Esophagus muscularis mucosa (tissue), 4 donors: ENCODE results near the gene TIMMDC1. TPM values are rescaled to one million over a fixed set of nuclear protein-coding genes. Genes with fewer than 3 reads are reported as not detected.
"Not testable (repeated sequence)": the region's sequence is repeated elsewhere in the genome, so short reads cannot be mapped to it uniquely, and the experiment has no call there.

Experiments
- DNase-seq: peaks from one replicate; pipeline ENCODE4 v3.0.0-alpha.2; 2017; ENCODE audit errors: extremely low spot score
- H3K27ac ChIP-seq, 4 donors: fragments of 200-600 bp; sonication (generic); replicated peaks in 1 of 4; 1 replicate in 3 of 4; 2 replicates in 1 of 4; pipeline ENCODE4 v1.5.1; 2016 to 2019; ENCODE audit warnings: mild to moderate bottlenecking in 1 of 4
- H3K27me3 ChIP-seq, 4 donors: fragments of 200-600 bp; sonication (generic); one replicate each; pipeline versions ENCODE4 v1.5.1 to v1.6.0; 2016 to 2019
- H3K36me3 ChIP-seq, 4 donors: fragments of 200-600 bp; sonication (generic); one replicate each; pipeline ENCODE4 v1.5.1; 2016 to 2019
- H3K4me1 ChIP-seq, 4 donors: fragments of 200-600 bp; sonication (generic); one replicate each; pipeline ENCODE4 v1.5.1; 2016 to 2019
- H3K4me3 ChIP-seq, 4 donors: fragments of 200-600 bp; sonication (generic); 1 replicate in 2 of 4; 2 replicates in 2 of 4; pipeline ENCODE4 v1.5.1; 2016 to 2019; ENCODE audit warnings: mild to moderate bottlenecking in 4 of 4, moderate library complexity in 1 of 4
- H3K9me3 ChIP-seq, 4 donors: fragments of 200-600 bp; sonication (generic); 1 replicate in 3 of 4; 2 replicates in 1 of 4; pipeline ENCODE4 v1.5.1; 2016 to 2019
- CTCF ChIP-seq, 3 experiments: fragments of 200-600 bp in 2 of 3; fragments of 450-650 bp in 1 of 3; sonication (generic) in 2 of 3; IDR thresholded peaks; one replicate each; pipeline ENCODE4 v1.5.1; 2017 to 2019; ENCODE audit warnings: antibody characterized with exemption in 3 of 3, mild to moderate bottlenecking in 2 of 3, moderate library complexity in 1 of 3
- EP300 ChIP-seq: sonication (generic); formaldehyde crosslinking; IDR thresholded peaks from one replicate; pipeline ENCODE4 v1.6.1; 2017; ENCODE audit warnings: antibody characterized with exemption
- POLR2A ChIP-seq: fragments of 450-650 bp; IDR thresholded peaks from one replicate; pipeline ENCODE4 v1.6.1; 2017; ENCODE audit warnings: antibody characterized with exemption, moderate library complexity, mild to moderate bottlenecking, low read depth
- POLR2AphosphoS5 ChIP-seq, 2 donors: sonication (generic); formaldehyde crosslinking; IDR thresholded peaks; one replicate each; pipeline ENCODE4 v1.6.1; 2017; ENCODE audit warnings: antibody characterized with exemption in 2 of 2
- WGBS: methylation state at CpG from one replicate; pipeline ENCODE4 v1.1.5; 2018; 5-methylcytosine and 5-hydroxymethylcytosine counted together
- intact Hi-C: fragments of 100-400 bp; cut with DNase I; formaldehyde crosslinking; loops from one replicate; pipeline ENCODE4 v1.15.1; 2023
- total RNA-seq, 4 donors: library from RNA; depleted of rRNA; stranded (reverse); fragments of >200 nt; gene quantifications; one replicate each; pipeline versions ENCODE4 v1.1.0 to v1.2.1, GENCODE V29; 2016

TIMMDC1 gene
- total RNA-seq, 4 donors from 2014 or later: 45.7 to 63.9 (median 54.7) TPM

GRCh38 chr3:119548341-119548740, 50.0 kb downstream of the TIMMDC1 start:
- H3K9me3 ChIP-seq: no peaks in the 10 kb centered on the region
- no peaks in the 10 kb centered on the region for H3K4me1 ChIP-seq
- H3K36me3 ChIP-seq: no peaks in the 10 kb centered on the region
- H3K4me3 ChIP-seq: no peak overlapping the region
- intact Hi-C loops: no loop called here
- DNase-seq: no peak
- no peak overlapping the region for H3K27ac ChIP-seq
- no peak for TF ChIP-seq EP300
- no peak for TF ChIP-seq POLR2A
- 50% methylated on average over 3 of the region's 3 CpGs for WGBS
- H3K27me3 ChIP-seq: no peaks in the 10 kb centered on the region

- WGBS: 96% methylated on average over 9 of the region's 9 CpGs
- Histone ChIP-seq H3K9me3 (no peaks in the 10 kb centered on the region), H3K4me3 (no peak overlapping the region), H3K27ac (no peak overlapping the region), H3K27me3 (no peaks in the 10 kb centered on the region), H3K36me3 (no peaks in the 10 kb centered on the region), H3K4me1 (no peaks in the 10 kb centered on the region)
- TF ChIP-seq POLR2AphosphoS5 (IDR thresholded peaks at IDR 0.05) (no peak), EP300 (no peak), CTCF (IDR thresholded peaks at IDR 0.05) (no peak), POLR2A (no peak)
- no peak for DNase-seq
- intact Hi-C loops: no loop called here
Measured at GRCh38 chr3:119550192-119550910, 52.0 kb downstream of the TIMMDC1 start.

DNA sequence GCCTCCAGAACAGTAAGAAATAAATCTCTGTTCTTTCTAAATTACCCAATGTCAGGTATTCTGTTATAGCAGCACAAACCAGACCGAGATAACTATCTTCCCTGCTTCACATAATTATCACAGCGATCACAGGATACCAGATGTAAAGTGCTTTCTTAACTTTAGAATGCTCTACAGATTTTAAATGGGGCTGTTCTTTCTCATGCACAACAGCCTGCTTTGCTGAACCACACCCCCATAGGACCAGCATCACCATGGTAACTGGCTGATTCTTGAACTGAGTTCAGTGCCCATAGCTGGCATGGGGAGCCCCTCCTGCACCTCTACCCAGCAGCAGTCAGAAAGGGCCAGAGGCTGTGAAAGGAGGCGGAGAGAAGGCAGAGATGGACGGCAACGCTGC, 53.3 kb downstream of the TIMMDC1 start:
- Histone ChIP-seq H3K4me3 (no peak overlapping the region), H3K27me3 (no peaks in the 10 kb centered on the region), H3K27ac (no peak overlapping the region), H3K4me1 (no peaks in the 10 kb centered on the region), H3K36me3 (no peaks in the 10 kb centered on the region), H3K9me3 (no peaks in the 10 kb centered on the region)
- TF ChIP-seq POLR2A (no peak), POLR2AphosphoS5 (IDR thresholded peaks at IDR 0.05) (no peak), EP300 (no peak), CTCF (IDR thresholded peaks at IDR 0.05) (no peak)
- intact Hi-C loops: no loop called here
- WGBS: 90% methylated on average over 5 of the region's 5 CpGs
- DNase-seq: no peak

DNA sequence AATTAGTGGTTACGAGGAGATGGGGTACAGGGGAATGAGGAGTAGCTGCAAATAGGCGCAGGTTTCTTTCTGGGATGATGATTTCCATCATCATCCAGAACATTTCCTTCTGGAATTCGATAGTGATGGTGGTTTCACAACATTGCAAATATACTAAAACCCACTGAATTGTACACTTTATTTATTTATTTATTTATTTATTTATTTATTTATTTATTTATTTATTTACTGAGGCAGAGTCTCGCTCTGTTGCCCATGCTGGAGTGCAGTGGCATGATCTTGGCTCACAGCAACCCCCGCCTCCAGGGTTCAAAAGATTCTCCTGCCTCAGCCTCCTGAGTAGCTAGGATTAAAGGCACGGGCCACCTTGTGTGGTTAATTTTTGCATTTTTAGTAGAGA, 54.6 kb downstream of the TIMMDC1 start:
- H3K36me3 ChIP-seq, H3K9me3 ChIP-seq, intact Hi-C loops, H3K27me3 ChIP-seq, H3K4me1 ChIP-seq, H3K27ac ChIP-seq, DNase-seq, H3K4me3 ChIP-seq: not testable (repeated sequence)
- 94% methylated on average over 6 of the region's 6 CpGs for WGBS

DNA sequence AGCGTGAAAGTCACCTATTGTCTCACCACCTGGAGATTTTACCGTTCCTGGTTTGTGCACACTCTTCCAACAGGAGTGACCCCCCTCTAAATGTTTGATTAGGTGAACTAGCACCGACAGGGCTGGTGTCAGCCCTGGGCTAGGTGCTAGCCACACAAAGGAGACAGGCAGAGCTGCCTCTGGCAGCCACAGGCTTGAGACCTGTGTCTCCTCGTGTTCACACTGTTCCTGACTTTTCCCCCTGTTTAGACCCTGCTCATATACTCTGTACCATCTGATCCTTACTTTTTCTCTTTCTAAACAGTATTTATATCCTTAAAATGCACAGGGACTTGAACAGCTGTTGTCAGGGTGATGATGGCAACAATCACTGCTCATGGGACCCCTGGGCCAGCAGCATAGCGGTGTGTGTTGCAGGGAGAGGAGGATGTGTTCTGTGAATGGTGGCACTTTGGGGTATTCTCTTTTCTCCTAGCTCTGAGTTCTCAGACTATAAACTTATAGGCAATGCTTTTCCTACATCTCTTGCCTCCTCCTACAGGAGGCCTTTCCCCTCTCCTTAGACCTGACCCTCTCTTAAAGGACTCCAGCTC, 55.6 kb downstream of the TIMMDC1 start:
- intact Hi-C loops: no loop called here
- WGBS: 60% methylated on average over 5 of the region's 5 CpGs

More for the DNA sequence above, 55.6 kb downstream of the TIMMDC1 start:
- no peak for DNase-seq
- Histone ChIP-seq H3K4me1 (no peaks in the 10 kb centered on the region), H3K27ac (no peak overlapping the region), H3K27me3 (no peaks in the 10 kb centered on the region), H3K9me3 (no peaks in the 10 kb centered on the region), H3K4me3 (no peak overlapping the region), H3K36me3 (no peaks in the 10 kb centered on the region)
- no peak for TF ChIP-seq POLR2AphosphoS5 (IDR thresholded peaks at IDR 0.05)
- TF ChIP-seq POLR2A: no peak
- no peak for TF ChIP-seq CTCF (IDR thresholded peaks at IDR 0.05)
- no peak for TF ChIP-seq EP300
